D721Med (cell line): ENCODE data around the gene MYOZ1.

ENCODE experiments used
- DNase-seq: peaks from one replicate; pipeline ENCODE4 v3.0.0; 2011; ENCODE audit warnings: low spot score; ENCODE audit not compliant: insufficient read length
- FAIRE-seq: peaks from 2 replicates; lab custom pipeline; 2011; peaks lifted over from hg19 to GRCh38; lab: Jason Lieb, UNC
- TF ChIP-seq, protein P1 (sequence below): IDR thresholded peaks from 2 replicates; pipeline ENCODE4 v1.5.1; 2012; ENCODE audit warnings: mild to moderate bottlenecking, control low read depth; ENCODE audit not compliant: insufficient read depth; ENCODE audit errors: missing control alignments

MYOZ1 gene

DNA sequence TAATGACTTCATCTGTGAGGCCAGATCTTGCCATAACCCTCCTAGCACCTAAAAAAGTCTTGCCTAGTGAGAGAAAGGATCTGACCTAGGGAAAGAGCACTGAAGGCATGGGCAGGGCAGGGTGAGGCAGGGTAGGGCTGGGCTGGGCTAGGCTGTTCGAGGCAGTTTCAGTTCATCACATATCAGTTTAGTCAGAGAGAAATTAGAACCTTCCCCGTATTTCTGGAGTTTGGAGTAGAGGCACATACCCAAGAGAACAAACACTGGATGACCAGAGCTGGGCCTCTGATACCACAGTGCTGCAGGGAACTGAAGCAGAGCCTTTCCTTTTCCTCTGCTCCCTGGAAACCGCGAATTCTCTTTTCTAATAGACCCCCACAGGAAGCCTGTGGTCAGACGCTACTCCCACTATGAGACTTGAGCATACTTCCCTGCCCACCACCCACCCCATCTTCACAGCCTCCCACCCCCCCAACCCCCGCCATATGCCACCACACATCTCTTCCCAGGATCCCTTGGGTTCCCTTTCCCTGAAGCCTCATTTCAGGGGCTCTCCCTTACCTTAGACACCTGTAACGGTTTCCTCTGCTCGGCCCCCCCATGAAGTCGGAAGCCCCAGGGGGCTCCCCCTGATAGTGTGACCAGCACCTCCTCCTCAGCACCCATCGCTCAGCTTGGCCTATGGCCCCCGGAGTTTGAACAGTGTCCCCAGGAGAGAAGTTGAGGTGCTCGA is 14.1 kb upstream of the MYOZ1 start:
- TF ChIP-seq, protein P1, sequence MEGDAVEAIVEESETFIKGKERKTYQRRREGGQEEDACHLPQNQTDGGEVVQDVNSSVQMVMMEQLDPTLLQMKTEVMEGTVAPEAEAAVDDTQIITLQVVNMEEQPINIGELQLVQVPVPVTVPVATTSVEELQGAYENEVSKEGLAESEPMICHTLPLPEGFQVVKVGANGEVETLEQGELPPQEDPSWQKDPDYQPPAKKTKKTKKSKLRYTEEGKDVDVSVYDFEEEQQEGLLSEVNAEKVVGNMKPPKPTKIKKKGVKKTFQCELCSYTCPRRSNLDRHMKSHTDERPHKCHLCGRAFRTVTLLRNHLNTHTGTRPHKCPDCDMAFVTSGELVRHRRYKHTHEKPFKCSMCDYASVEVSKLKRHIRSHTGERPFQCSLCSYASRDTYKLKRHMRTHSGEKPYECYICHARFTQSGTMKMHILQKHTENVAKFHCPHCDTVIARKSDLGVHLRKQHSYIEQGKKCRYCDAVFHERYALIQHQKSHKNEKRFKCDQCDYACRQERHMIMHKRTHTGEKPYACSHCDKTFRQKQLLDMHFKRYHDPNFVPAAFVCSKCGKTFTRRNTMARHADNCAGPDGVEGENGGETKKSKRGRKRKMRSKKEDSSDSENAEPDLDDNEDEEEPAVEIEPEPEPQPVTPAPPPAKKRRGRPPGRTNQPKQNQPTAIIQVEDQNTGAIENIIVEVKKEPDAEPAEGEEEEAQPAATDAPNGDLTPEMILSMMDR: no peak
- FAIRE-seq: no peak

DNA sequence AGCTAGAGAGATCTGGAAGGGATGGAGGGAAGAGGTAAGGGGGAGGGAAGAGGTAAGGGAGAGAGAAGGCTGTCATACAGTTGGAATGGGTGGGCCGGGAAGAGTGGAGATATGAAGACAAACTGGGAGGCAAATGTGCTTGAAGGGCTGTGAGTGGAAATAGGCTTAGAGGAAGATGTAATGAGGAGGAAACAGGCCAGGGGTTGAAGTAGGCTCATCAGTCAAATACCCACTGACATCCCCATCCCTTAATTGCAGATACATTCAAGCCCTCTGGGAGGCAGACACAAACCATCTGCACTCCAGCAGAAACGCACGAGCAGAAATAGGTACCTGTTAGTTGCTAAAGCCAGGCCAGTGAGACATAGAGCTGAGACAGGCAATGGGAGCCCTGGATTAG is 12.4 kb upstream of the MYOZ1 start:
- FAIRE-seq: no peak
- no peak for DNase-seq
- TF ChIP-seq, protein P1: peak; percentile 19

More for the DNA sequence above, 14.1 kb upstream of the MYOZ1 start:
- DNase-seq: no peak

DNA sequence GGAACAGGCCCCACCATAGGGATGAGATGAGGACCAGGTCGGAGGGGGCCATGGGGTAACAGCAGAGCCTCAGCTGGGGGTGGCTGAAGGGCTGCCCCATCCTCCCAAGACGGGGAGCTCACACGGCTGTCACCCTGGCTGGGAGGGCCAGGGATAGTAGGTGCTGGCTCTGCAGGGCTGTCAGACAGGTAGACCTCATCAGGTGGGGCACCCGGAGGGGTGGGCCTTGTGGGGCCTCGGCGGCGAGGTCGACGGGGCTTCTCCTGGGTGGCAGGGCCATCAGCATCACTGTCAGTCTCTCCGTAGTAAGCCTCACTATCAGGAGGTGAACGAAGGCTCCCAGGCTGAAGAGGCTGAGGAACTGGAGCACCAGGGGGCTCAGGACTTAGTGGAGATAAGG is 11.9 kb upstream of the MYOZ1 start:
- FAIRE-seq: no peak
- TF ChIP-seq, protein P1: no peak
- no peak for DNase-seq

DNA sequence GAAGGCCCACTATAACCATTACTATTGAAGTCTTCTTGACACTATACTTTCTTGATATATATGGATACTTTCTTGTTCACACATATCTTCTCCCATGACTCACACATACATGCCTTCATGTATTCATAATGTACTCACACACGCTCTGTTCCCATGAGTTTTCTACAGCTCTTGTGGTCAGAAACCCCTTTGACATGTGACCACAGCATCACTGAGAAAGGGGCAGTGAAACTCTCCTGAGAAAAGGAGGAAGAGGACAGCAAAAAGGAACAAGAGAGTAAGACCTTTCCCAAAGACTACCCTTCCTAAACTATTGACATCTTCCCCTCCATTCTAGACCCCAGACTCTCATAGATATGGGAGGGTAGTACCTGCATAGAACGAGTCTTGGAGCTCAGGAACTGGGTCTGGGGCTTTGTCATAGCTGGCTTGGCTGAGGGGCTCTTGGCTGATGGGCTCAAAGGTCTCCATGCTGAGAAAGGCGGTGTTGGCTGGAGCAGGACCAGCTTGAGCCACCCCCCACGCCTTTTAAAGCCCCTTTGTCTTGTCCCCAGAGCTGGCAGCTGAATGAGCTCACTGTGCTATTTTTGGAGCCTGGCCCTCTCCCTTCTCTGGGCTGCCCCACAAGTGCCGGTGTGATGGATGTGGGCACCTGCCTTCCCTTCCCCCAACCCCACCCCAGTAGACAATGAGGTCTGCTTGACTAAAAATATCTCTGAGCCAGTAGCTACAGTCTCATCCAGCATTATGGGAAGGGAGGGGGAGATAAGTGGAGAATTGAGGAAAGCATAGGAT is 9.5 kb upstream of the MYOZ1 start:
- FAIRE-seq: no peak
- no peak for DNase-seq
- TF ChIP-seq, protein P1: no peak

DNA sequence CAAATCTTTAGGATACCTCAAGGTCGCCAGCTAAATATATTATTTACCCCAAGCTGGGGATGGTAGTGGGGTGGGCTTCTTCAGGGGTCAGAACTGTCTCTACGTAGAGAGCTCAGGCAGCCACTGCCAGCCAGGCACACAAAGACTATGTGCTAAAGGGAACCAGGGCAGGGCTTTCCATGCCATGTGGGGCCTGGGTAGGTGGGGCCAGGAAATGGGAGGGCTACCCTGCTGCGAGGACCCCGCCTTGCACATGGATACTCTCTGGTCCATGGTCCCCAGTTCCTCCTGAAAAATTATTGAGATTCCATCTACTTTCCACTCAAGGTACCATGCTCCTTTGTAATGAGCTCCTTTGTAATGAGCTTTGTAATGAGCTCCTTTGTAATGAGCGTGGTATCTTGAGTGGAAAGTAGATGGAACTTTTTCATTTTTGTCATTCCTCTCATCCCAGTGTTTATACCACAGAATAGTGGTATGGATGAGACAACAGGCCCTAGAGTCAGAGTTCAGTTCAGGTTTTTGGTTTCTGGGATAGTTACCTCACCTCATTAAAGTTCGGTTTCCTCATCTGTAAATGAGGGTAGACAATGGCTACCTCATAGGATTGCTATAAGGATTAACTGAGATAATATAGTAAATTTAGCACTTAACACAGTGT is 8.7 kb upstream of the MYOZ1 start:
- TF ChIP-seq, protein P1: no peak
- DNase-seq: no peak
- FAIRE-seq: no peak

DNA sequence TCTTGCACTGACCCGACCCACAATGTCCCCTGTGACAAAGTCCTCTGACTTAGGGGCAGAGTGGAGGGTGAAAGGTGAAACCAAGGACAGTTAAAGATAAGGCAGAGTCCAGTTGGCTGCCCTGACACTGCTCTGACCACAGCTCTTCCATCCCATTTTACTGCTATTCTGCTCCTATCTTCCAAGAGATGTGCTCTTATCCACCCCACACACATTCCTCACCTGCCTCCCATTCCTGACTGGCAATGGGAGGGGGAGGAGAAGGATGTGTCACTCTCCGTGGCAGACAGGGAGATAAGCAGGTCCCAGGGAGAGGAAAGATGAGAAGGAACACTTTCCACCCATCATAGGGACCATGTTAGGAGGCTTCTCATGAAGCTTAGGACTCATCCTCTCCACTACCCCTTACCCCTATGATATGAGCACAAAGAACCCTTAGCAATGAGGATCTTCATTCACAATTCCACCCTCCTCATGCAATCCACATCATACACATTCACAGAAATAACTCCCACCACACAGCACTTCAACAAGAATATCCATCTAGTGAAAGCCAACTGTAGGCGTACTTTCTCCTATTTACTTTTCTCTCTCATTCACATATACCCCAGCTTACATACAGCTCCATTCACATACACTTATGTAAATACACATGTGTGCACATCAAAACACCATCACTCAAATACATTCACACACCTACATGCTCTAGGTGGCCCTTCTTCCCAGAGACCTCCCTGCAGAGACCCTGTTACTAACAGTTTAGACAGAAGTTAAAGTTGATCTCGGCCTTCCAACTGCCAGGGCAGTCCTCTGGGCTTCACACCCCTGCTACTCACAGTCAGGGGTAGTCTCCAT is 7.9 kb upstream of the MYOZ1 start:
- TF ChIP-seq, protein P1: no peak
- DNase-seq (no peak), FAIRE-seq (no peak)
